ENCODE data around the gene OR1K1.

OR1K1 gene

DNA sequence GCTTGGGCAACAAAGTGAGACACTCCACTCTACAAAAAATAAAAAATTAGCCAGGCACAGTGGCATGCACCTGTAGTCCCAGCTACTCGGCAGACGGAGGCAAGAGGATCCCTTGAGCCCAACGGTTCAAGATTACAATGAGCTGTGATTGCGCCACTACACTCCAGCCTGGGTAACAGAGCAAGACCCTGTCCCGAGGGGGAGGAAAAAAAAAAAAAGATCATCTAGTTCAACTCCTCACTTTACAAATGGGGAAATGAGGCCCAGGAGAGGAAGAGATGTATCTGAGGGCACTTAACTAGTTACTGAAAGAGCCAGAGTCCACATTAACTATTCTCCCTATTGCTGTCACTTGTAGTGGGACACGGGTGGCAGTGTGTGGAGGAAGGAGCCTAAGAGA, 14.6 kb downstream of the OR1K1 start:
- H3K4me3 ChIP-seq (ENCODE audit: insufficient read length, low read depth): no peak overlapping the region
- DNase-seq (ENCODE audit: low read depth, low spot score): no peak
- H3K4me1 ChIP-seq (ENCODE audit: insufficient read depth, insufficient read length): no peaks in the 10 kb centered on the region
- H3K36me3 ChIP-seq (ENCODE audit: insufficient read depth, insufficient read length, low read length): peaks cover 32% of the 10 kb centered on the region
- no peaks in the 10 kb centered on the region for H3K27me3 ChIP-seq (ENCODE audit: insufficient read depth, insufficient read length)
- no peak for TF ChIP-seq YY1 (IDR thresholded peaks at IDR 0.05; ENCODE audit: insufficient read depth, insufficient read length)
- no peak for TF ChIP-seq ZNF274 (IDR thresholded peaks at IDR 0.05; ENCODE audit: low read depth, low read length)
- TF ChIP-seq SUZ12 (IDR thresholded peaks at IDR 0.05; ENCODE audit: extremely low read depth, insufficient read depth, insufficient read length): no peak
- H3K9me3 ChIP-seq (ENCODE audit: insufficient read depth, low read length): no peaks in the 10 kb centered on the region
- no peak overlapping the region for H3K9ac ChIP-seq (ENCODE audit: insufficient read length, low read depth)

- peaks cover 41% of the 10 kb centered on the region for H3K36me3 ChIP-seq (ENCODE audit: insufficient read depth, insufficient read length, low read length)
- no peaks in the 10 kb centered on the region for H3K27me3 ChIP-seq (ENCODE audit: insufficient read depth, insufficient read length)
- no peak overlapping the region for H3K9ac ChIP-seq (ENCODE audit: insufficient read length, low read depth)
- no peak for TF ChIP-seq ZNF274 (IDR thresholded peaks at IDR 0.05; ENCODE audit: low read depth, low read length)
- no peak for TF ChIP-seq YY1 (IDR thresholded peaks at IDR 0.05; ENCODE audit: insufficient read depth, insufficient read length)
- no peak for TF ChIP-seq SUZ12 (IDR thresholded peaks at IDR 0.05; ENCODE audit: extremely low read depth, insufficient read depth, insufficient read length)
- H3K4me1 ChIP-seq (ENCODE audit: insufficient read depth, insufficient read length): no peaks in the 10 kb centered on the region
- no peak for DNase-seq (ENCODE audit: low read depth, low spot score)
- no peaks in the 10 kb centered on the region for H3K9me3 ChIP-seq (ENCODE audit: insufficient read depth, low read length)
- H3K4me3 ChIP-seq (ENCODE audit: insufficient read length, low read depth): no peak overlapping the region
Measured at GRCh38 chr9:122815544-122815943, 15.6 kb downstream of the OR1K1 start.

- H3K36me3 ChIP-seq (ENCODE audit: insufficient read depth, insufficient read length, low read length): peaks cover 44% of the 10 kb centered on the region
- no peaks in the 10 kb centered on the region for H3K9me3 ChIP-seq (ENCODE audit: insufficient read depth, low read length)
- H3K9ac ChIP-seq (ENCODE audit: insufficient read length, low read depth): no peak overlapping the region
- no peaks in the 10 kb centered on the region for H3K27me3 ChIP-seq (ENCODE audit: insufficient read depth, insufficient read length)
- TF ChIP-seq ZNF274 (IDR thresholded peaks at IDR 0.05; ENCODE audit: low read depth, low read length) (no peak), YY1 (IDR thresholded peaks at IDR 0.05; ENCODE audit: insufficient read depth, insufficient read length) (no peak), SUZ12 (IDR thresholded peaks at IDR 0.05; ENCODE audit: extremely low read depth, insufficient read depth, insufficient read length) (no peak)
- no peak for DNase-seq (ENCODE audit: low read depth, low spot score)
- H3K4me1 ChIP-seq (ENCODE audit: insufficient read depth, insufficient read length): no peaks in the 10 kb centered on the region
- H3K4me3 ChIP-seq (ENCODE audit: insufficient read length, low read depth): no peak overlapping the region
Measured at GRCh38 chr9:122816163-122816867, 16.4 kb downstream of the OR1K1 start.

DNA sequence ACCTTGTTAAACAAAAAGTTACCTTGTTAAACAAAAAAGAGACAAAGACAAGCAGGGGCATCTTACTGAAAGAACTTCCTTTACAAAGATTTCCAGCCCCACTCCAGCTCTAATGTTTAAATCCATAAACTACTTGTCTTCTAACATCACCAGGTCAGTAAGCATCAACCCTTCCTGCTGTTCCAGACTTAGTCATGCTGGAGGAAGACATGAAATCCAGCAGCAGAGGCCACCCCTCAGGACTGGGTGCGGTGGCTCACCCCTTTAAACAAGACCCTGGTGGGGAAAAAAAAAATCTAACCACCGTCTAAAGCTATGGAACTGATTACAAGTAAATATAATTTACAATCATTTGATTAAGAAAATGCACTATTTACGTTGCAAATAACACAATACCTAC, 19.4 kb downstream of the OR1K1 start:
- Histone ChIP-seq H3K4me1 (ENCODE audit: insufficient read depth, insufficient read length) (no peaks in the 10 kb centered on the region), H3K36me3 (ENCODE audit: insufficient read depth, insufficient read length, low read length) (peaks cover 73% of the 10 kb centered on the region)
- DNase-seq (ENCODE audit: low read depth, low spot score): no peak

DNA sequence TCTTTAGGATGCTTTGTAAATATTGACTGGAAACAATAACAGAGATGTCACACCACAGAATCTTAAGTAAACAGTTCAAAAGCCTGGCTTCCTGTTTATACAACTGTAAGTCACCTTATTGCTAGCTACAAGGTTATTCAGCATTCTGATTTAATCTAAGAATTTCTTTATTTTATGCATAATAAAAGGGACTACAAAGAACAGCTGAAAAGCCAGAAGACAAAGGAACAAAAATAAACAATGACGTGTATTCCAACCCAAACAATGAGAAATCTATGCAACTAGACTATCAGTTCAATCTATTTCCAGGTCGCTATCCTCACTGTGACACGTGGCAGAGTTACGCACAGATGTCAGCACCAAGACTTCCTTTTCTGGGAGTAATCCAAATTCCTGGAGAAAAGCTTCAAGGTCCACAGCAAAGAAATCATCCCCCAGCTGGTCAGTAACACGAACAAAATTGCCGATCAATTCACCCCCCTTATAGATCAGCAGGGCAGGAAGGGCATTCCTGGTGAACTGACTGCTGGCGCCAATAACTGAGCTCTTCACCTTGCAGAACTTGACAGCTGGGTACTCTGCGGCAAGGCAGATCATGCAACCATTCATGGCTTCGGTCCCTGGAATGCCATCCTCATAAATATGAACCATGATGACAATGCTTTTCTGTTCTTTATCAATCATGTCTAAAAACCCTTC, 20.0 kb downstream of the OR1K1 start:
- Histone ChIP-seq H3K4me3 (ENCODE audit: insufficient read length, low read depth) (no peak overlapping the region), H3K27me3 (ENCODE audit: insufficient read depth, insufficient read length) (no peaks in the 10 kb centered on the region), H3K9ac (ENCODE audit: insufficient read length, low read depth) (no peak overlapping the region), H3K9me3 (ENCODE audit: insufficient read depth, low read length) (no peaks in the 10 kb centered on the region), H3K36me3 (ENCODE audit: insufficient read depth, insufficient read length, low read length) (peaks cover 78% of the 10 kb centered on the region), H3K4me1 (ENCODE audit: insufficient read depth, insufficient read length) (no peaks in the 10 kb centered on the region)
- TF ChIP-seq YY1 (IDR thresholded peaks at IDR 0.05; ENCODE audit: insufficient read depth, insufficient read length) (no peak), ZNF274 (IDR thresholded peaks at IDR 0.05; ENCODE audit: low read depth, low read length) (no peak), SUZ12 (IDR thresholded peaks at IDR 0.05; ENCODE audit: extremely low read depth, insufficient read depth, insufficient read length) (no peak)
- DNase-seq (ENCODE audit: low read depth, low spot score): no peak

More for the DNA sequence above, 19.4 kb downstream of the OR1K1 start:
- TF ChIP-seq YY1 (IDR thresholded peaks at IDR 0.05; ENCODE audit: insufficient read depth, insufficient read length): no peak
- no peak for TF ChIP-seq SUZ12 (IDR thresholded peaks at IDR 0.05; ENCODE audit: extremely low read depth, insufficient read depth, insufficient read length)
- TF ChIP-seq ZNF274 (IDR thresholded peaks at IDR 0.05; ENCODE audit: low read depth, low read length): no peak
- H3K9me3 ChIP-seq (ENCODE audit: insufficient read depth, low read length): no peaks in the 10 kb centered on the region
- H3K9ac ChIP-seq (ENCODE audit: insufficient read length, low read depth): no peak overlapping the region
- no peaks in the 10 kb centered on the region for H3K27me3 ChIP-seq (ENCODE audit: insufficient read depth, insufficient read length)
- no peak overlapping the region for H3K4me3 ChIP-seq (ENCODE audit: insufficient read length, low read depth)

DNA sequence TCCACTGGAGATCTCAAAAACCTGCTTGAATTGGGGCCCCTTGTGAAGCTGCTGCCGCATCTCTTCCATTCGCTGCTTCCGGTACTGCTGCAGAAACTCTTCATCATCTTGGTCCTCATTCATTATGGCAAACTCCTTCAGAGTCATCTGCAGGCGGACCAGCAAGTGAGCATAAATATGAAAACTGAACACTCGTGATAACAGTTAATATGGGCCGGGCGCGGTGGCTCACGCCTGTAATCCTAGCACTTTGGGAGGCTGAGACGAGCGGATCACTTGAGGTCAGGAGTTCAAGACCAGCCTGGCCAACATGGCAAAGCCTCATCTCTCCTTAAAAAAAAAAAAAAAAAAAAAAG, 20.5 kb downstream of the OR1K1 start:
- Histone ChIP-seq H3K9me3 (ENCODE audit: insufficient read depth, low read length) (no peaks in the 10 kb centered on the region), H3K4me1 (ENCODE audit: insufficient read depth, insufficient read length) (no peaks in the 10 kb centered on the region), H3K4me3 (ENCODE audit: insufficient read length, low read depth) (no peak overlapping the region), H3K9ac (ENCODE audit: insufficient read length, low read depth) (no peak overlapping the region), H3K27me3 (ENCODE audit: insufficient read depth, insufficient read length) (no peaks in the 10 kb centered on the region), H3K36me3 (ENCODE audit: insufficient read depth, insufficient read length, low read length) (peaks cover 83% of the 10 kb centered on the region)
- TF ChIP-seq SUZ12 (IDR thresholded peaks at IDR 0.05; ENCODE audit: extremely low read depth, insufficient read depth, insufficient read length): no peak
- no peak for TF ChIP-seq ZNF274 (IDR thresholded peaks at IDR 0.05; ENCODE audit: low read depth, low read length)
- no peak for TF ChIP-seq YY1 (IDR thresholded peaks at IDR 0.05; ENCODE audit: insufficient read depth, insufficient read length)
- DNase-seq (ENCODE audit: low read depth, low spot score): no peak

- TF ChIP-seq SUZ12 (IDR thresholded peaks at IDR 0.05; ENCODE audit: extremely low read depth, insufficient read depth, insufficient read length): no peak
- Histone ChIP-seq H3K9ac (ENCODE audit: insufficient read length, low read depth) (no peak overlapping the region), H3K9me3 (ENCODE audit: insufficient read depth, low read length) (no peaks in the 10 kb centered on the region), H3K4me1 (ENCODE audit: insufficient read depth, insufficient read length) (no peaks in the 10 kb centered on the region), H3K36me3 (ENCODE audit: insufficient read depth, insufficient read length, low read length) (peaks cover 85% of the 10 kb centered on the region), H3K27me3 (ENCODE audit: insufficient read depth, insufficient read length) (no peaks in the 10 kb centered on the region), H3K4me3 (ENCODE audit: insufficient read length, low read depth) (no peak overlapping the region)
- DNase-seq (ENCODE audit: low read depth, low spot score): no peak
Measured at GRCh38 chr9:122821278-122821943, 21.5 kb downstream of the OR1K1 start.

Data from NT2/D1 (cell line).